Subcutaneous adipose tissue (tissue), 4 donors: ENCODE data around the gene NFKB1. TPM values are rescaled to one million over a fixed set of nuclear protein-coding genes. Genes with fewer than 3 reads are reported as not detected.

Source experiments
- CTCF ChIP-seq: fragments of 450-650 bp; IDR thresholded peaks from one replicate; pipeline ENCODE4 v1.5.1; 2016; ENCODE audit warnings: low read depth, mild to moderate bottlenecking, control low read depth, antibody characterized with exemption, moderate library complexity
- total RNA-seq, 4 donors: library from RNA; depleted of rRNA; stranded (reverse); fragments of >200 nt; gene quantifications; one replicate each; pipeline ENCODE4 v1.1.0, GENCODE V29; 2016

The NFKB1 gene
- total RNA-seq, 4 donors from 2014 or later, result 30.4 to 35.4 (median 32.6) TPM

DNA sequence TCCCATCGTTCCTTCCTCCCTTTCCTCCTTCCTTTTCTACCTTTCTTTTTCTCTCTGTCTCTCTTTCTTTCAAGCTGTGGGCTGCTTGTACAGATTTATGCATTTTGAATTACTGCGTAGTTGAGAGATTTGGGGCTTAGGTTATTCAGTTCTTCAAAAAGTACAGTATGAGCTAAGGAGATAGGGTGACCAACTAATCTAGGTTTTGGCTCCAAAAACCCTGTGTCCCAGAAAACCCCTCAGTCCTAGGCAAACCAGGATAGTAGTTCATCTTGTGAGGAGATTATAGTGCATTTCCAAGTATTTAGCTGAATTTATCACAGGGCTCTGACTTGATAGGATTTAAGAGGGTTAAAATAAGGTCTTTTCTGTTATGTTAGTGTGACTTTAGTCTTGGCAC, 64.5 kb downstream of the NFKB1 start:
- no peak for TF ChIP-seq CTCF

GRCh38 chr4:102566426-102566825, 65.3 kb downstream of the NFKB1 start:
- no peak for TF ChIP-seq CTCF

- no peak for TF ChIP-seq CTCF
These were observed 66.3 kb downstream of the NFKB1 start for GRCh38 chr4:102567427-102567826.

GRCh38 chr4:102569200-102569599, 68.0 kb downstream of the NFKB1 start:
- TF ChIP-seq CTCF, result no peak

GRCh38 chr4:102572452-102572851, 71.3 kb downstream of the NFKB1 start:
- no peak for TF ChIP-seq CTCF

DNA sequence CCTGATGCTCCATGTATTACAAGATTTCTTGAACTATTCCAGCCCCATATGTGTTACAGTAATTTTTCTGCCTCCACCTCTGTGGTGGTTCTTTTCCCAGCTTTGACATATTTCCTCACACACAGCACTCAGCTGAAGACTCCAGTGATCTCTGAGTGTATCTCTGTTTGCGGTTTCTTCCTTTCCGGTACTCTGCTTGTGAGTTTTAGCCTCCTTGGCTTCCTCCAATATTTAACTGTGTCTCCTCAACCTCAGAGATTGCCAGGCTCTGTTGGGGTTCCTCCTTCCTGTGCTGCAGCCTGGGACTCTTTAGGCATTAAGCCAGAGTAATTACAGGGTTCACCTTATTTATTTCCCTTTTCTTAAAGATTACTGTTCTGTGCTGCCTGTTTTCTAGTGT, 73.2 kb downstream of the NFKB1 start:
- no peak for TF ChIP-seq CTCF

- TF ChIP-seq CTCF, result no peak
These were observed 74.4 kb downstream of the NFKB1 start for GRCh38 chr4:102575369-102576129.
